PC-3 (cell line): ENCODE measurements around the gene NYAP2.

Source experiments
- CTCF ChIP-seq: fragments of 300-600 bp; sonication (generic); conservative IDR thresholded peaks from 2 replicates; pipeline ENCODE4 v1.5.1; 2017; ENCODE audit warnings: antibody characterized with exemption, low read depth, mild to moderate bottlenecking, low read length
- EZH2 ChIP-seq: fragments of 300-600 bp; sonication (generic); IDR thresholded peaks from one replicate; pipeline ENCODE4 v1.6.1; 2017; ENCODE audit warnings: antibody characterized with exemption, mild to moderate bottlenecking, low read length; ENCODE audit not compliant: unreplicated experiment

- TF ChIP-seq CTCF (no peak), EZH2 (no peak)
Measured at GRCh38 chr2:225632351-225632750, 232.8 kb downstream of the NYAP2 start.
